GM12878 (cell line): ENCODE measurements around the gene HSBP1. TPM values are rescaled to one million over a fixed set of nuclear protein-coding genes. Genes with fewer than 3 reads are reported as not detected.

Experiments used
- ATAC-seq: fragments of 200-7000 bp; cut with Tn5 transposase; 3 replicates; pipeline ENCODE4 v1.9.1; 2020; ENCODE audit warnings: mild to moderate bottlenecking, moderate library complexity
- BruUV-seq: library from RNA; stranded (reverse); fragments of 400-500 nt; replicated peaks from 2 replicates; lab custom pipeline; 2021; lab: Mats Ljungman, UMichigan
- CTCF ChIA-PET: fragments of 300-600 bp; sonication (Branson Sonifier 250); formaldehyde crosslinking; extraction: SDS; loops from one replicate; lab custom pipeline; 2021; ENCODE audit warnings: inconsistent platforms; lab: Yijun Ruan, JAX
- POLR2A ChIA-PET: fragments of 350-600 bp; formaldehyde crosslinking; extraction: SDS; loops from one replicate; lab custom pipeline; 2021; ENCODE audit warnings: inconsistent platforms; lab: Charles Lee
- RAD21 ChIA-PET: fragments of 300-600 bp; sonication (Branson Sonifier 250); formaldehyde crosslinking; loops from one replicate; lab custom pipeline; 2023; ENCODE audit warnings: antibody characterized with exemption; ENCODE audit not compliant: unreplicated experiment; lab: Charles Lee
- SMC1A ChIA-PET: fragments of 300-600 bp; sonication (Branson Sonifier 250); formaldehyde crosslinking; loops from one replicate; lab custom pipeline; 2023; ENCODE audit not compliant: unreplicated experiment, uncharacterized antibody; lab: Charles Lee
- DNase-seq: peaks from one replicate; pipeline ENCODE4 v3.0.0-alpha.2; 2011; ENCODE audit warnings: low read depth, low spot score
- FAIRE-seq: peaks from 3 replicates; lab custom pipeline; 2011; peaks lifted over from hg19 to GRCh38; lab: Jason Lieb, UNC
- H2AFZ ChIP-seq: 2 replicates; pipeline ENCODE4 v1.6.0; 2011; ENCODE audit warnings: low read depth, low read length, control low read depth; ENCODE audit not compliant: control insufficient read depth
- H3K27ac ChIP-seq: 2 replicates; pipeline ENCODE4 v1.5.1; 2011; ENCODE audit warnings: control low read depth; ENCODE audit not compliant: control insufficient read depth, insufficient read depth
- H3K27me3 ChIP-seq, 2 experiments: replicated peaks in 1 of 2; 2 replicates each; pipeline versions ENCODE4 v1.6.0 to v1.6.1; 2011; ENCODE audit warnings: low read length in 1 of 2; ENCODE audit not compliant: control insufficient read depth in 2 of 2, insufficient read depth in 2 of 2
- H3K36me3 ChIP-seq, 2 experiments: 2 replicates each; pipeline ENCODE4 v1.5.1; 2011; ENCODE audit warnings: low read length in 1 of 2; ENCODE audit not compliant: control insufficient read depth in 2 of 2, insufficient read depth in 2 of 2
- H3K4me1 ChIP-seq: 2 replicates; pipeline ENCODE4 v1.6.1; 2011; ENCODE audit warnings: mild to moderate bottlenecking, low read length, moderate library complexity, mixed read lengths; ENCODE audit not compliant: control insufficient read depth, insufficient read depth
- H3K4me2 ChIP-seq: 2 replicates; pipeline ENCODE4 v1.6.0; 2011; ENCODE audit warnings: control low read depth; ENCODE audit not compliant: control insufficient read depth, insufficient read depth
- H3K4me3 ChIP-seq: fragments of 200-600 bp; sonication (generic); 2 replicates; pipeline ENCODE4 v1.5.1; 2016
- H3K79me2 ChIP-seq: 2 replicates; pipeline ENCODE4 v1.6.0; 2011; ENCODE audit warnings: low read length; ENCODE audit not compliant: control insufficient read depth, insufficient read depth
- H3K9ac ChIP-seq: 2 replicates; pipeline ENCODE4 v1.8.0; 2011; ENCODE audit warnings: low read length, control low read depth, mixed read lengths; ENCODE audit not compliant: control insufficient read depth, insufficient read depth
- H3K9me3 ChIP-seq: replicated peaks from 3 replicates; pipeline ENCODE4 v1.5.1; 2011; ENCODE audit warnings: mild to moderate bottlenecking, low read length; ENCODE audit not compliant: control insufficient read depth, insufficient read depth
- H4K20me1 ChIP-seq: 2 replicates; pipeline ENCODE4 v1.6.0; 2011; ENCODE audit not compliant: control insufficient read depth, insufficient read depth
- BCL3 ChIP-seq: IDR thresholded peaks from 2 replicates; pipeline ENCODE4 v1.6.1; 2011; ENCODE audit warnings: borderline replicate concordance, low read depth, mild to moderate bottlenecking, moderate library complexity, low read length; ENCODE audit not compliant: insufficient read depth, poor library complexity, severe bottlenecking
- ESRRA ChIP-seq: IDR thresholded peaks from 2 replicates; pipeline ENCODE4 v1.6.1; 2012; ENCODE audit warnings: mild to moderate bottlenecking, low read length, improper control_type of control experiment
- HSF1 ChIP-seq: fragments of 150-350 bp; IDR thresholded peaks from 2 replicates; pipeline ENCODE4 v1.6.1; 2014; ENCODE audit warnings: mild to moderate bottlenecking, low read depth, low read length
- MTA3 ChIP-seq: IDR thresholded peaks from 2 replicates; pipeline ENCODE4 v1.6.1; 2012; ENCODE audit warnings: low read length, inconsistent platforms, borderline replicate concordance
- NFYA ChIP-seq: IDR thresholded peaks from 2 replicates; pipeline ENCODE4 v1.6.1; 2011; ENCODE audit warnings: low read depth, mild to moderate bottlenecking, low read length, improper control_type of control experiment, borderline replicate concordance
- NR2F1 ChIP-seq: fragments of 450-650 bp; conservative IDR thresholded peaks from 2 replicates; pipeline ENCODE4 v1.6.1; 2017; ENCODE audit warnings: mild to moderate bottlenecking
- SMAD5 ChIP-seq: IDR thresholded peaks from 2 replicates; pipeline ENCODE4 v1.6.1; 2016; ENCODE audit warnings: antibody characterized with exemption, low read depth
- SMC3 ChIP-seq: IDR thresholded peaks from 2 replicates; pipeline ENCODE4 v1.6.1; 2011; ENCODE audit warnings: low read length, improper control_type of control experiment, borderline replicate concordance
- SREBF2 ChIP-seq: IDR thresholded peaks from 2 replicates; pipeline ENCODE4 v1.6.1; 2012; ENCODE audit warnings: mild to moderate bottlenecking, low read length
- YY1 ChIP-seq: IDR thresholded peaks from 2 replicates; pipeline ENCODE4 v1.6.1; 2011; ENCODE audit warnings: low read depth, mild to moderate bottlenecking, low read length
- ZNF217 ChIP-seq: fragments of 450-650 bp; IDR thresholded peaks from 2 replicates; pipeline ENCODE4 v1.6.1; 2017; ENCODE audit warnings: antibody characterized with exemption, mild to moderate bottlenecking
- ZNF384 ChIP-seq: IDR thresholded peaks from 2 replicates; pipeline ENCODE4 v1.6.1; 2012; ENCODE audit warnings: low read depth, mild to moderate bottlenecking, low read length, improper control_type of control experiment, borderline replicate concordance
- WGBS: methylation state at CpG from one replicate; pipeline ENCODE4 v1.1.6; 2016; ENCODE audit warnings: low lambda C conversion rate; ENCODE audit not compliant: insufficient replicate concordance, insufficient coverage; ENCODE audit errors: missing lambda C conversion rate; 5-methylcytosine and 5-hydroxymethylcytosine counted together
- in situ Hi-C: fragments of 300-500 bp; cut with MboI; formaldehyde crosslinking; loops from 9 replicates; pipeline ENCODE4 v1.14.3; 2018; ENCODE audit warnings: mixed read lengths
- intact Hi-C: fragments of 100-400 bp; cut with micrococcal nuclease; formaldehyde crosslinking; loops from one replicate; pipeline ENCODE4 v1.14.2; 2022; ENCODE audit not compliant: unreplicated experiment
- polyA plus RNA-seq, 11 experiments: library from polyadenylated mRNA; depleted of rRNA in 4 of 11; unstranded in 6 of 11; stranded (reverse) in 5 of 11; fragments of >200 nt; fragmentation: Nextera tagmentation in 4 of 11; fragmentation: Illumina TruSeq in 1 of 11; extraction: Ambion mirVana in 4 of 11; extraction: Trizol in 1 of 11; gene quantifications; 1 replicate in 1 of 11; 2 replicates in 10 of 11; pipeline versions ENCODE4 v1.2.1 to v1.2.3, GENCODE V29; 2011 to 2016; ENCODE audit warnings: inconsistent platforms in 2 of 11, missing spikeins in 2 of 11, low read depth in 1 of 11
- total RNA-seq, 4 experiments: library from RNA; depleted of rRNA in 3 of 4; stranded (reverse); fragments of >200 nt in 3 of 4; fragmentation: Illumina TruSeq in 1 of 4; extraction: Trizol in 1 of 4; gene quantifications; 2 replicates each; pipeline versions ENCODE4 v1.2.1 to v1.2.3, GENCODE V29; 2013 to 2021

HSBP1 gene
- total and polyA plus RNA-seq, 10 of the 15 experiments (the other 5 are each of a cell fraction or from before 2014, with no cell fraction given), result 26.6 to 263 (median 95.7) TPM

GRCh38 chr16:83849421-83849820, 41.6 kb downstream of the HSBP1 start:
- Histone ChIP-seq H3K79me2 (no peaks in the 10 kb centered on the region), H3K9ac (no peak overlapping the region), H4K20me1 (no peaks in the 10 kb centered on the region), H3K4me3 (no peak overlapping the region), H3K9me3 (no peaks in the 10 kb centered on the region), H2AFZ (no peak overlapping the region), H3K27me3 (no peaks in the 10 kb centered on the region; a peak in 1 of 4 replicates), H3K27ac (no peak overlapping the region), H3K4me1 (no peaks in the 10 kb centered on the region), H3K36me3 (no peaks in the 10 kb centered on the region), H3K4me2 (no peak overlapping the region)
- intact Hi-C loops (no loop called here), in situ Hi-C loops (no loop called here)
- ChIA-PET CTCF (no interaction called here), SMC1A (no interaction called here), RAD21 (no interaction called here), POLR2A (no interaction called here)
- BruUV-seq, result no TSS peak
- DNase-seq, result no peak
- WGBS, result 20% methylated on average over 6 of the region's 6 CpGs
- no peak for FAIRE-seq
- no peak for ATAC-seq
- TF ChIP-seq ESRRA, result no peak
- TF ChIP-seq YY1, result no peak
- TF ChIP-seq NFYA, result no peak
- TF ChIP-seq SMAD5, result no peak
- no peak for TF ChIP-seq SMC3
- no peak for TF ChIP-seq SREBF2
- no peak for TF ChIP-seq HSF1

- Histone ChIP-seq H3K4me2 (no peak overlapping the region), H3K4me3 (no peak overlapping the region), H3K79me2 (no peaks in the 10 kb centered on the region), H3K4me1 (no peaks in the 10 kb centered on the region), H3K9ac (no peak overlapping the region), H3K27me3 (no peaks in the 10 kb centered on the region; a peak in 1 of 4 replicates), H2AFZ (no peak overlapping the region), H4K20me1 (no peaks in the 10 kb centered on the region), H3K9me3 (no peaks in the 10 kb centered on the region), H3K36me3 (no peaks in the 10 kb centered on the region), H3K27ac (no peak overlapping the region)
- ATAC-seq, result no peak
- POLR2A ChIA-PET, result no interaction called here
- CTCF ChIA-PET, result no interaction called here
- intact Hi-C loops, result no loop called here
- RAD21 ChIA-PET, result no interaction called here
- WGBS, result 18% methylated on average over 5 of the region's 5 CpGs
- SMC1A ChIA-PET, result no interaction called here
- DNase-seq, result no peak
- in situ Hi-C loops, result no loop called here
- no TSS peak for BruUV-seq
- FAIRE-seq, result no peak
- TF ChIP-seq ZNF384 (no peak), MTA3 (no peak), ZNF217 (no peak), BCL3 (no peak), HSF1 (no peak), NFYA (no peak), NR2F1 (no peak)
Observed at GRCh38 chr16:83850947-83851346, 43.2 kb downstream of the HSBP1 start.
